ENCODE data around the gene LEMD3.

LEMD3 gene

GRCh38 chr12:65170209-65170881 lies 962 bp downstream of the LEMD3 start:
- DNase-seq: no peak

- DNase-seq: no peak
These were observed 1.7 kb downstream of the LEMD3 start for GRCh38 chr12:65171073-65171472.

- no peak for DNase-seq
These were observed 2.5 kb downstream of the LEMD3 start for GRCh38 chr12:65171870-65172269.

- DNase-seq: no peak
These were observed 6.0 kb downstream of the LEMD3 start for GRCh38 chr12:65175385-65175784.

- DNase-seq: no peak
These were observed 12.8 kb downstream of the LEMD3 start for GRCh38 chr12:65182012-65182739.

GRCh38 chr12:65184176-65184857 lies 14.9 kb downstream of the LEMD3 start:
- no peak for DNase-seq

- no peak for DNase-seq
These were observed 15.5 kb downstream of the LEMD3 start for GRCh38 chr12:65184858-65185229.

- DNase-seq: no peak
These were observed 18.3 kb downstream of the LEMD3 start for GRCh38 chr12:65187665-65188064.

- no peak for DNase-seq
These were observed 18.9 kb downstream of the LEMD3 start for GRCh38 chr12:65188179-65188701.

- no peak for DNase-seq
These were observed 19.8 kb downstream of the LEMD3 start for GRCh38 chr12:65189028-65189718.

GRCh38 chr12:65192963-65193516 lies 23.7 kb downstream of the LEMD3 start:
- DNase-seq: peak; percentile 65

GRCh38 chr12:65194949-65195348 lies 25.6 kb downstream of the LEMD3 start:
- no peak for DNase-seq

GRCh38 chr12:65195387-65196055 lies 26.1 kb downstream of the LEMD3 start:
- no peak for DNase-seq

GRCh38 chr12:65196762-65197567 lies 27.6 kb downstream of the LEMD3 start:
- DNase-seq: no peak

GRCh38 chr12:65199604-65200003 lies 30.2 kb downstream of the LEMD3 start:
- no peak for DNase-seq

- DNase-seq: no peak
These were observed 30.8 kb downstream of the LEMD3 start for GRCh38 chr12:65200007-65200665.

- DNase-seq: no peak
These were observed 34.0 kb downstream of the LEMD3 start for GRCh38 chr12:65203376-65203775.

GRCh38 chr12:65204886-65205525 lies 35.6 kb downstream of the LEMD3 start:
- no peak for DNase-seq

GRCh38 chr12:65205886-65206285 lies 36.5 kb downstream of the LEMD3 start:
- DNase-seq: no peak

- no peak for DNase-seq
These were observed 38.7 kb downstream of the LEMD3 start for GRCh38 chr12:65208125-65208524.

All from KG1 (cell line).